ENCODE results near the gene GATD1. TPM values are rescaled to one million over a fixed set of nuclear protein-coding genes. Genes with fewer than 3 reads are reported as not detected.

The GATD1 gene
- total RNA-seq: 19.3 and 32.4 TPM in 2 replicates

- peak; percentile 59 to 86 for DNase-seq (ENCODE audit: low read depth in 2 of 2)
These were observed at the start of gene GATD1 for GRCh38 chr11:777288-778255. GATD1 (minus strand) TSS chr11:777487; CDS start chr11:777462, 25 bp downstream.

GRCh38 chr11:826836-827145 is 49.5 kb upstream of the GATD1 start:
- DNase-seq (ENCODE audit: low read depth in 2 of 2): no peak

GRCh38 chr11:826227-826621 is 48.9 kb upstream of the GATD1 start:
- no peak for DNase-seq (ENCODE audit: low read depth in 2 of 2)

- DNase-seq (ENCODE audit: low read depth in 2 of 2): no peak
These were observed 48.3 kb upstream of the GATD1 start for GRCh38 chr11:825366-826226.

- DNase-seq (ENCODE audit: low read depth in 2 of 2): no peak
These were observed 47.7 kb upstream of the GATD1 start for GRCh38 chr11:824942-825341.

- no peak for DNase-seq (ENCODE audit: low read depth in 2 of 2)
These were observed 47.1 kb upstream of the GATD1 start for GRCh38 chr11:824292-824880.

GRCh38 chr11:823441-824291 is 46.4 kb upstream of the GATD1 start:
- no peak for DNase-seq (ENCODE audit: low read depth in 2 of 2)

- DNase-seq (ENCODE audit: low read depth in 2 of 2): no peak
These were observed 44.5 kb upstream of the GATD1 start for GRCh38 chr11:821512-822371.

GRCh38 chr11:820655-821511 is 43.6 kb upstream of the GATD1 start:
- peak in 1 of 2 donors; percentile 58 for DNase-seq (ENCODE audit: low read depth in 2 of 2)

GRCh38 chr11:819943-820649 is 42.8 kb upstream of the GATD1 start:
- DNase-seq (ENCODE audit: low read depth in 2 of 2): peak; percentile 85 to 90

GRCh38 chr11:819129-819931 is 42.0 kb upstream of the GATD1 start:
- DNase-seq (ENCODE audit: low read depth in 2 of 2): peak; percentile 67 to 91

- no peak for DNase-seq (ENCODE audit: low read depth in 2 of 2)
These were observed 41.3 kb upstream of the GATD1 start, which contains the start of gene PNPLA2 for GRCh38 chr11:818396-819128. PNPLA2 (plus strand) TSS chr11:818914; CDS start chr11:819719, 805 bp downstream.

- DNase-seq (ENCODE audit: low read depth in 2 of 2): no peak
These were observed 39.1 kb upstream of the GATD1 start for GRCh38 chr11:816433-816779.

GRCh38 chr11:815675-816432 is 38.6 kb upstream of the GATD1 start:
- DNase-seq (ENCODE audit: low read depth in 2 of 2): no peak

- DNase-seq (ENCODE audit: low read depth in 2 of 2): no peak
These were observed 36.3 kb upstream of the GATD1 start for GRCh38 chr11:813456-814096.

GRCh38 chr11:813072-813455 is 35.8 kb upstream of the GATD1 start:
- DNase-seq (ENCODE audit: low read depth in 2 of 2): no peak
